ENCODE results near the gene RASAL2. TPM values are rescaled to one million over a fixed set of nuclear protein-coding genes. Genes with fewer than 3 reads are reported as not detected.
A peak's percentile ranks its signal among the peaks of the same experiment; 100 is the strongest.

Gene RASAL2
- total and polyA plus RNA-seq, 2 of the 13 experiments (the other 11 are each of a cell fraction or from before 2014, with no cell fraction given): 5.4 to 5.9 TPM

DNA sequence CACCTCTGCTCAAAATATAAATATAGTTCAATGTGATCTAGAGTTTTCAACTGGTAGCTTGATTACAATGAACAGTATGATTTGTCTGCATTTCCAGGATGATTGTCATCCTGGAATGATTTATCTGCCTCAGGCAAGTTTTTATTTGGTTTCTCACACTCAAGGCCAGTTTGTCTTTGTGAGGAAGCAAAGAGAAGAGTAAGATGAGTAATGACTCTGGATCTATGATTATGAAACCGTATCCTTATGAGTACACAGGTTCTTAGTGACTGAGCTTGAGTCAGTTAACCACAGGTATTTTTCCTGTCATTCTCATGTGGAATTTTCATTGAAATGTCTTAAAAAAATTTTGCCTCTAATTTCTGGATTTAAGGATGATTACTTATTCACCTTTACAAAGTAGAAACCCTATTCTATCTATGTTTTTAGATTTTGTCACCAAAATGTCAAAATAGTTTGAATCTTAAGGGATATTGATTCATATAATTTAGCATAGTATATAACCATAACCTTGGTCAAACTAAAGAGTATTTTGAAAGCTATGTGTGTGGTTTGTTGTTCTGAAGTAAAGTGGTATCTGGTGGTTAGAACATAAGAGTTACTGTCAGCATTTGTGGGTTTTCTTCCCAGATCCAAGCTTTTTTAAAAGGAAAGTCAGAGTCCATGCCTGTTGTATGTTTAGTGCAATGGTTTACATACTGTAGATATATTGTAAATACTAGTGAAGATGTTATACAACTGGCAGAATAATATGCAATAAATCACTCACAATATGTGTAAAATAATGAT lies 145.0 kb downstream of the RASAL2 start (continued):
- TF ChIP-seq KLF13 (CRISPR knock-in tag; IDR thresholded peaks at IDR 0.05) (no peak), EEA1 (CRISPR knock-in tag; IDR thresholded peaks at IDR 0.05; ENCODE audit: borderline replicate concordance) (no peak), FOXA3 (CRISPR knock-in tag; IDR thresholded peaks at IDR 0.05) (peak; percentile 54), SOX13 (IDR thresholded peaks at IDR 0.05) (no peak), SOX13 (CRISPR knock-in tag; conservative IDR thresholded peaks at IDR 0.05 in 1 of 2, IDR thresholded peaks at IDR 0.05 in 1 of 2) (peak in 1 of 2 experiments; percentile 47; a peak in 1 of 4 replicates), FOXA1 (IDR thresholded peaks at IDR 0.05) (no peak), FOXA1 (CRISPR knock-in tag; IDR thresholded peaks at IDR 0.05) (peak; percentile 39; the same call in 1 of the 2 replicates), SIX4 (CRISPR knock-in tag; IDR thresholded peaks at IDR 0.05) (peak; percentile 37; the same call in 1 of the 2 replicates), EP300 (IDR thresholded peaks at IDR 0.05; ENCODE audit: low read depth in 2 of 2, low read length in 2 of 2) (peak in 1 of 2 experiments; percentile 79; a peak in 2 of 4 replicates), EP300 (CRISPR knock-in tag; IDR thresholded peaks at IDR 0.05; ENCODE audit: borderline replicate concordance) (peak; percentile 56; the same call in 1 of the 2 replicates), ZKSCAN1 (IDR thresholded peaks at IDR 0.05; ENCODE audit: low read length) (no peak), FOSL2 (CRISPR knock-in tag; IDR thresholded peaks at IDR 0.05) (peak; percentile 85), SOX5 (CRISPR knock-in tag; IDR thresholded peaks at IDR 0.05; ENCODE audit: borderline replicate concordance) (peak; percentile 31; the same call in 1 of the 2 replicates), SAP130 (CRISPR knock-in tag; IDR thresholded peaks at IDR 0.05; ENCODE audit: low read depth) (peak; percentile 34)
- TF ChIP-seq, protein P1, sequence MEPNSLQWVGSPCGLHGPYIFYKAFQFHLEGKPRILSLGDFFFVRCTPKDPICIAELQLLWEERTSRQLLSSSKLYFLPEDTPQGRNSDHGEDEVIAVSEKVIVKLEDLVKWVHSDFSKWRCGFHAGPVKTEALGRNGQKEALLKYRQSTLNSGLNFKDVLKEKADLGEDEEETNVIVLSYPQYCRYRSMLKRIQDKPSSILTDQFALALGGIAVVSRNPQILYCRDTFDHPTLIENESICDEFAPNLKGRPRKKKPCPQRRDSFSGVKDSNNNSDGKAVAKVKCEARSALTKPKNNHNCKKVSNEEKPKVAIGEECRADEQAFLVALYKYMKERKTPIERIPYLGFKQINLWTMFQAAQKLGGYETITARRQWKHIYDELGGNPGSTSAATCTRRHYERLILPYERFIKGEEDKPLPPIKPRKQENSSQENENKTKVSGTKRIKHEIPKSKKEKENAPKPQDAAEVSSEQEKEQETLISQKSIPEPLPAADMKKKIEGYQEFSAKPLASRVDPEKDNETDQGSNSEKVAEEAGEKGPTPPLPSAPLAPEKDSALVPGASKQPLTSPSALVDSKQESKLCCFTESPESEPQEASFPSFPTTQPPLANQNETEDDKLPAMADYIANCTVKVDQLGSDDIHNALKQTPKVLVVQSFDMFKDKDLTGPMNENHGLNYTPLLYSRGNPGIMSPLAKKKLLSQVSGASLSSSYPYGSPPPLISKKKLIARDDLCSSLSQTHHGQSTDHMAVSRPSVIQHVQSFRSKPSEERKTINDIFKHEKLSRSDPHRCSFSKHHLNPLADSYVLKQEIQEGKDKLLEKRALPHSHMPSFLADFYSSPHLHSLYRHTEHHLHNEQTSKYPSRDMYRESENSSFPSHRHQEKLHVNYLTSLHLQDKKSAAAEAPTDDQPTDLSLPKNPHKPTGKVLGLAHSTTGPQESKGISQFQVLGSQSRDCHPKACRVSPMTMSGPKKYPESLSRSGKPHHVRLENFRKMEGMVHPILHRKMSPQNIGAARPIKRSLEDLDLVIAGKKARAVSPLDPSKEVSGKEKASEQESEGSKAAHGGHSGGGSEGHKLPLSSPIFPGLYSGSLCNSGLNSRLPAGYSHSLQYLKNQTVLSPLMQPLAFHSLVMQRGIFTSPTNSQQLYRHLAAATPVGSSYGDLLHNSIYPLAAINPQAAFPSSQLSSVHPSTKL (CRISPR knock-in tag; IDR thresholded peaks at IDR 0.05): peak; percentile 73
- TF ChIP-seq, protein P2, sequence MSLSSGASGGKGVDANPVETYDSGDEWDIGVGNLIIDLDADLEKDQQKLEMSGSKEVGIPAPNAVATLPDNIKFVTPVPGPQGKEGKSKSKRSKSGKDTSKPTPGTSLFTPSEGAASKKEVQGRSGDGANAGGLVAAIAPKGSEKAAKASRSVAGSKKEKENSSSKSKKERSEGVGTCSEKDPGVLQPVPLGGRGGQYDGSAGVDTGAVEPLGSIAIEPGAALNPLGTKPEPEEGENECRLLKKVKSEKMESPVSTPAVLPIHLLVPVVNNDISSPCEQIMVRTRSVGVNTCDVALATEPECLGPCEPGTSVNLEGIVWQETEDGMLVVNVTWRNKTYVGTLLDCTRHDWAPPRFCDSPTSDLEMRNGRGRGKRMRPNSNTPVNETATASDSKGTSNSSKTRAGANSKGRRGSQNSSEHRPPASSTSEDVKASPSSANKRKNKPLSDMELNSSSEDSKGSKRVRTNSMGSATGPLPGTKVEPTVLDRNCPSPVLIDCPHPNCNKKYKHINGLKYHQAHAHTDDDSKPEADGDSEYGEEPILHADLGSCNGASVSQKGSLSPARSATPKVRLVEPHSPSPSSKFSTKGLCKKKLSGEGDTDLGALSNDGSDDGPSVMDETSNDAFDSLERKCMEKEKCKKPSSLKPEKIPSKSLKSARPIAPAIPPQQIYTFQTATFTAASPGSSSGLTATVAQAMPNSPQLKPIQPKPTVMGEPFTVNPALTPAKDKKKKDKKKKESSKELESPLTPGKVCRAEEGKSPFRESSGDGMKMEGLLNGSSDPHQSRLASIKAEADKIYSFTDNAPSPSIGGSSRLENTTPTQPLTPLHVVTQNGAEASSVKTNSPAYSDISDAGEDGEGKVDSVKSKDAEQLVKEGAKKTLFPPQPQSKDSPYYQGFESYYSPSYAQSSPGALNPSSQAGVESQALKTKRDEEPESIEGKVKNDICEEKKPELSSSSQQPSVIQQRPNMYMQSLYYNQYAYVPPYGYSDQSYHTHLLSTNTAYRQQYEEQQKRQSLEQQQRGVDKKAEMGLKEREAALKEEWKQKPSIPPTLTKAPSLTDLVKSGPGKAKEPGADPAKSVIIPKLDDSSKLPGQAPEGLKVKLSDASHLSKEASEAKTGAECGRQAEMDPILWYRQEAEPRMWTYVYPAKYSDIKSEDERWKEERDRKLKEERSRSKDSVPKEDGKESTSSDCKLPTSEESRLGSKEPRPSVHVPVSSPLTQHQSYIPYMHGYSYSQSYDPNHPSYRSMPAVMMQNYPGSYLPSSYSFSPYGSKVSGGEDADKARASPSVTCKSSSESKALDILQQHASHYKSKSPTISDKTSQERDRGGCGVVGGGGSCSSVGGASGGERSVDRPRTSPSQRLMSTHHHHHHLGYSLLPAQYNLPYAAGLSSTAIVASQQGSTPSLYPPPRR (CRISPR knock-in tag; IDR thresholded peaks at IDR 0.05; ENCODE audit: borderline replicate concordance): no peak

All from HepG2 (cell line).